HAP-1 (cell line): ENCODE measurements around the gene SHBG.

ENCODE experiments used
- DNase-seq, 2 experiments: peaks; one replicate each; pipeline ENCODE4 v3.0.0-alpha.2; 2016 to 2020; ENCODE audit warnings: low spot score in 2 of 2
- H3K27me3 ChIP-seq: fragments of 250-450 bp; sonication (Bioruptor Pico); 2 replicates; pipeline ENCODE4 v1.5.1; 2020; ENCODE audit warnings: low read depth, mild to moderate bottlenecking, moderate library complexity
- H3K36me3 ChIP-seq: fragments of 250-450 bp; sonication (Bioruptor Pico); replicated peaks from 2 replicates; pipeline ENCODE4 v1.5.1; 2020; ENCODE audit warnings: mild to moderate bottlenecking
- H3K4me1 ChIP-seq: fragments of 250-450 bp; sonication (Bioruptor Pico); 2 replicates; pipeline ENCODE4 v1.5.1; 2020; ENCODE audit warnings: mild to moderate bottlenecking
- H3K4me3 ChIP-seq: fragments of 250-450 bp; sonication (Bioruptor Pico); 2 replicates; pipeline ENCODE4 v1.5.1; 2020; ENCODE audit warnings: mild to moderate bottlenecking, moderate library complexity
- H3K9me3 ChIP-seq: fragments of 250-450 bp; sonication (Bioruptor Pico); 2 replicates; pipeline ENCODE4 v1.5.1; 2020; ENCODE audit warnings: mild to moderate bottlenecking, moderate library complexity
- in situ Hi-C: fragments of 300-500 bp; cut with MboI; formaldehyde crosslinking; loops from 3 replicates; pipeline ENCODE4 v1.14.3; 2020; ENCODE audit warnings: low sequenced_read_pairs, inconsistent platforms, mixed read lengths

SHBG gene

GRCh38 chr17:7647018-7647417 lies 17.1 kb downstream of the SHBG start:
- Histone ChIP-seq H3K36me3 (no peaks in the 10 kb centered on the region), H3K4me1 (peaks cover 6% of the 10 kb centered on the region), H3K27me3 (peaks cover 8% of the 10 kb centered on the region), H3K9me3 (no peaks in the 10 kb centered on the region), H3K4me3 (no peak overlapping the region)
- DNase-seq, result no peak
- in situ Hi-C loops, result no loop called here

GRCh38 chr17:7650509-7651096 lies 20.7 kb downstream of the SHBG start, which contains the start of gene ATP1B2:
Gene ATP1B2, plus strand, starts transcription at chr17:7650926. Its CDS starts 593 bp downstream, at chr17:7651519.
- no peaks in the 10 kb centered on the region for H3K36me3 ChIP-seq
- in situ Hi-C loops, result no loop called here
- DNase-seq, result peak; percentile 84 to 95
- peaks cover 12% of the 10 kb centered on the region for H3K27me3 ChIP-seq
- no peaks in the 10 kb centered on the region for H3K9me3 ChIP-seq
- peaks cover 6% of the 10 kb centered on the region for H3K4me1 ChIP-seq
- H3K4me3 ChIP-seq, result peak within 1 kb of the TSS; percentile 36

DNA sequence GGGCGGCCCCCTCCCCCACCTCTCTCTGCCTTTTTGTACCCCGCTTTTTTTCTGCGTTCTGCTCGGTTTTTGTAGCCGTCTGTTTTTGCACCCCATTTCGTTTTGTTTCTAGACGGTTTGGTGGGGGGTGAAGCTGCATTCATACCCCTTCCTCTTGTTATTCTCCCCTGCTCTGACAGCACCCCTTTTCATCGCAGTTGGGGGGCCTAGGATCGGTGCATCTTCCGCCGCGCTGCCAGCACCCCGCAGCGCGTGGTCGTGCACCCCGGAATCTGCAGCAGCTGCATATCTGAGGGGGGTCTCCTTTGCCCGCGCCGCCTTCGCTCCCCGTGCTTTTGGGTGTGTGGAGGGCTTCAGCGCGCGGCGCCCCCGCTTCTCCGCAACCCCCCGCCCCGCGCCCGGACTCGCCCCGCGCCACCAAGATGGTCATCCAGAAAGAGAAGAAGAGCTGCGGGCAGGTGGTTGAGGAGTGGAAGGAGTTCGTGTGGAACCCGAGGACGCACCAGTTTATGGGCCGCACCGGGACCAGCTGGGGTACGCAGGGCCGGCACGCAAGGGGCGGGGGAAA lies 21.2 kb downstream of the SHBG start:
- Histone ChIP-seq H3K9me3 (no peaks in the 10 kb centered on the region), H3K4me3 (peak overlapping the region; percentile 36), H3K36me3 (no peaks in the 10 kb centered on the region), H3K27me3 (peaks cover 12% of the 10 kb centered on the region), H3K4me1 (peaks cover 6% of the 10 kb centered on the region)
- peak in 1 of 2 experiments; percentile 24 for DNase-seq
- in situ Hi-C loops, result no loop called here

DNA sequence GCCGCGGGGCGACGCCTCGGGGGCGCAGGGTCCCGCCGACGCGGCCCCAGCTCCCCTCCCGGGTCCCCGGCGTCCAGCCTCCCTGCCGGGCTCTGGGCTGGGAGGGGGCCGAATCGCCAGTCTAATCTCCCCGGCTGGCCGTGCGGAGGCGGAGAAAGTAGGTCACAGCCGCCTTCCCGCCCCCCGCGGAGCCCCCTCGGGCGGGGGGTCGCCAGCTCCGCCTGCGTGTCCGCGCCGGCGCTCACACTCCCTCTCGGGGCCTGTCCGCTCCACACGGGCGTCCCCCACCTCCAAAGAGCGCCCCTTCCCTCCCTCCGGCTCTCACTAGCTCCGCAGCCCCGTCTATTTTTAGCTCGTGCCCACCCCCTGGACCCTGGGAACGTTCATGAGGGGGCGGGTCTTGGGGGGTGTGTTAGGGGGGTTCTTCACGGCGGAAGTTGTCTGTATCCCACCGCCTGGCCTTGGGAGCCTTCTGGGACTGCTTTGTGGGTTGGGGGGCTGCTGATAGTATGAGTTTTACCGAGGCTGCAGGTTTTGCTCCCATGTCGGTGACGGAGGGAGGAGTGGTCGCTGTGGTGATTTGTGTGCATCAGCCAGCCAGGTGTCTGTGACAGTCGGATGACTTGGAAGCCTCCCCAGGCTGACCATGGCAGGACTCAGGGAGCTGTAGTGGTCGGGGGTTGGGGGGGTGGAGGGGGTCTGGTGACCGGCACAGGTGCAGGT lies 21.9 kb downstream of the SHBG start:
- Histone ChIP-seq H3K4me3 (peak overlapping the region; percentile 36), H3K4me1 (peaks cover 6% of the 10 kb centered on the region), H3K27me3 (peaks cover 12% of the 10 kb centered on the region), H3K9me3 (no peaks in the 10 kb centered on the region), H3K36me3 (no peaks in the 10 kb centered on the region)
- peak in 1 of 2 experiments; percentile 32 for DNase-seq
- in situ Hi-C loops, result no loop called here

- Histone ChIP-seq H3K4me1 (peaks cover 12% of the 10 kb centered on the region), H3K27me3 (peaks cover 12% of the 10 kb centered on the region), H3K9me3 (no peaks in the 10 kb centered on the region), H3K36me3 (no peaks in the 10 kb centered on the region), H3K4me3 (no peak overlapping the region; the same call in 1 of the 2 replicates)
- DNase-seq, result no peak
- in situ Hi-C loops, result no loop called here
Observed at GRCh38 chr17:7652388-7653356, 22.7 kb downstream of the SHBG start.

- Histone ChIP-seq H3K4me1 (peaks cover 12% of the 10 kb centered on the region), H3K36me3 (no peaks in the 10 kb centered on the region), H3K27me3 (peaks cover 12% of the 10 kb centered on the region), H3K9me3 (no peaks in the 10 kb centered on the region), H3K4me3 (no peak overlapping the region)
- in situ Hi-C loops, result no loop called here
- DNase-seq, result no peak
Observed at GRCh38 chr17:7654832-7655540, 25.1 kb downstream of the SHBG start.

DNA sequence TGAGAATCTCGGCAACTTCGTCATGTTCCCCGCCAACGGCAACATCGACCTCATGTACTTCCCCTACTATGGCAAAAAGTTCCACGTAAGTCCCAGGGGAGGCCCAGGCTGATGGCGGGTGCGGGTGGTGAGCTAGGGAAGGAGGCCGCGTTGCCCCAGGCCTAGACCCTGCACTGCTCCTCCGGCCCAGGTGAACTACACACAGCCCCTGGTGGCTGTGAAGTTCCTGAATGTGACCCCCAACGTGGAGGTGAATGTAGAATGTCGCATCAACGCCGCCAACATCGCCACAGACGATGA lies 25.6 kb downstream of the SHBG start:
- H3K36me3 ChIP-seq, result no peaks in the 10 kb centered on the region
- DNase-seq, result no peak
- peaks cover 6% of the 10 kb centered on the region for H3K4me1 ChIP-seq
- in situ Hi-C loops, result no loop called here
- H3K9me3 ChIP-seq, result no peaks in the 10 kb centered on the region
- H3K27me3 ChIP-seq, result peaks cover 12% of the 10 kb centered on the region
- H3K4me3 ChIP-seq, result no peak overlapping the region

DNA sequence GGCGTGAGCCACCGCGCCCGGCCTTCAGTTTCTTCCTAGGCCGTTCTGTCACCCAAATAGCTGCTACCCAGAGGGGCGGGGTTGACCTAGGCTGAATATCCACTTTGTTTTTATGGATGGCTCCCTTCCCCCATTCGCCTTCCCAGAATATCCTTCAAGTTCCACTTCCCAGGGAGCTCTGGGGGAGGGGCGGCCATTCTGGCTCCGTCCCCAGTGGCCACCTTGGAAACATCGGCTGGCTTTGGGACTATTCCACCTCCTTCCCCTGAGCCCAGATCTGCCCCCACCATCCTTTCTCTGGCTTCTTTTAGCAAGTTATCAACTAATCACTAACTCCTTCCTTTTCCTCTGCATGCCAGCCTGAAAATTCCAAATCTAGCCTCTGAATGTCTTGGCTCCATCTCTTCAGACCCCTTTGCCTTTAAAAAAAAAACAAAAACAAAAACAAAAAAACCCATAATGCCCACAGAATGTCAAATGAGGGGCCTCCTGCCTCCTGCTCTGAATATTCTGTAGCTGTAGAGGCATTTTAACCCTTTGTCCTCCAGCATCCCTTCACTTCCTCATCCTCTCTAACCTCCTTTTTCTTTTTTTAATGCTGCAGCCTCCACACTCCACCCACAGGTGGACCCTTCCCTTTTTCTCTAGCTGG lies 27.1 kb downstream of the SHBG start:
- Histone ChIP-seq H3K4me1 (peaks cover 6% of the 10 kb centered on the region), H3K4me3 (no peak overlapping the region), H3K27me3 (peaks cover 3% of the 10 kb centered on the region), H3K36me3 (no peaks in the 10 kb centered on the region), H3K9me3 (no peaks in the 10 kb centered on the region)
- in situ Hi-C loops, result no loop called here
- peak; percentile 35 to 82 for DNase-seq

DNA sequence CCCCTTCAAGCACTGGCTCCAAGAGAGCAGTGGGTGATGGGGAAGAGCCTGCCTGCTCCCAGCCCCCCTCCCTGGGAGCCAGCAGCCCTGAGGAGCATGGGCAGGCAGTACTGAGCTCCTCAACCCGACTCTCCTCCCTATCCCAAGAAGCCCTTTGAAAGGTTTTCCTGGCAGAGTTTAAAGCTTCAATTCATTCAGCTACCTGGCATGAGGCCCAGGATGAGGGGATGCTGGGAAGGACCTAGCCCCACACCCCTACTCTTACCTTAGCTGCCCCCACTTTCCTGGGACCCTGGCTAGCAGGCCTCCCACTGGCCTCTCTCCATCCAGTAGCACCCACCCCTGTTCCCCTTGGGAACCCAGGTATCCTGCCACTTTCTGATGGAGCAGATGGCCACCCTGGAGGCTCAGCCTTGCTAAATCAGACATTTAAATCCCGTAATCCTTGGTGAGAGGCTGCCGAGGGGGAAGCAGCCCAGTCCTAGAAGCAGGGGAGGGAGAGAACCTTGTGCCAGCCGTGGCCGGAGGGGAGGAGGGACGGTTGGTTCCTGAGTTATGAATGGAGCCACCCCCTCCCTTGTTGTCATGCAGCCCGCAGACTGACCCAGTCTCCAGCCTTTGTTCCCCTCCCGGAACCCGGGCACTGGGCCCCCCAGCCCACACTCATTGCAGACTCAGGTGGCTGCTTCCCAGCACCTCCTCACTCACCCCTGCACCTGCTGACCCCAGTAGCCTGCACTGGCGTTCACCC lies 37.9 kb downstream of the SHBG start:
- Histone ChIP-seq H3K9me3 (no peaks in the 10 kb centered on the region), H3K27me3 (no peaks in the 10 kb centered on the region), H3K4me1 (no peaks in the 10 kb centered on the region), H3K4me3 (no peak overlapping the region), H3K36me3 (peaks cover 55% of the 10 kb centered on the region)
- no peak for DNase-seq
- in situ Hi-C loops, result no loop called here

DNA sequence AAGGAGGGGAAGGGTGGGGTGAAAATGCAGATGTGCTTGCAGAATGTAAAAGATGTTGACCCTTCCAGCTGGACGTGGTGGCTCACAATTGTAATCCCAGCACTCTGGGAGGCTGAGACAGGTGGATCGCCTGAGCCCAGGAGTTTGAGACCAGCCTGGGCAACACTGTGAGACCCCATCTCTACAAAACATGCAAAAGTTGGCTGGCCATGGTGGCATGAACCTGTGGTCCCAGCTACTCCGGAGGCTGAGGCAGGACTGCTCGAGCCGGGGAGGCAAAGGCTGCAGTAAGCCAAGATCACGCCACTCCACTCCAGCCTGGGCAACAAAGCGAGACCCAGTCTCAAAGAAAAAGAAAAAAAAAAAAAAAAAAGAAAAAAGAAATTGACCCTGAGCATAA lies 38.5 kb downstream of the SHBG start:
- Histone ChIP-seq H3K36me3 (peaks cover 61% of the 10 kb centered on the region), H3K4me1 (no peaks in the 10 kb centered on the region), H3K27me3 (no peaks in the 10 kb centered on the region), H3K4me3 (no peak overlapping the region), H3K9me3 (peaks cover 2% of the 10 kb centered on the region; the same call in 1 of the 2 replicates)
- in situ Hi-C loops, result no loop called here
- DNase-seq, result no peak

GRCh38 chr17:7673239-7673638 lies 43.3 kb downstream of the SHBG start:
- H3K4me1 ChIP-seq, result peaks cover 9% of the 10 kb centered on the region
- H3K27me3 ChIP-seq, result no peaks in the 10 kb centered on the region
- peaks cover 6% of the 10 kb centered on the region; the same call in 1 of the 2 replicates for H3K9me3 ChIP-seq
- H3K4me3 ChIP-seq, result no peak overlapping the region
- H3K36me3 ChIP-seq, result peaks cover 73% of the 10 kb centered on the region
- in situ Hi-C loops, result no loop called here
- peak in 1 of 2 experiments; percentile 55 for DNase-seq

- Histone ChIP-seq H3K27me3 (no peaks in the 10 kb centered on the region), H3K36me3 (peaks cover 59% of the 10 kb centered on the region), H3K9me3 (peaks cover 6% of the 10 kb centered on the region; the same call in 1 of the 2 replicates), H3K4me1 (peaks cover 9% of the 10 kb centered on the region), H3K4me3 (no peak overlapping the region)
- no peak for DNase-seq
- in situ Hi-C loops, result no loop called here
Observed at GRCh38 chr17:7674934-7675333, 45.0 kb downstream of the SHBG start.
